Measurements from ENCODE around the gene FKBP6. TPM values are rescaled to one million over a fixed set of nuclear protein-coding genes. Genes with fewer than 3 reads are reported as not detected.

Gene FKBP6
- total RNA-seq, 1 experiment from 2014 or later: not detected

GRCh38 chr7:73312831-73313520 is 15.0 kb upstream of the FKBP6 start:
- Histone ChIP-seq H3K9ac (ENCODE audit: low read length) (no peak overlapping the region), H3F3A (ENCODE audit: low read length, unreplicated experiment) (no peaks in the 10 kb centered on the region), H3K9me3 (ENCODE audit: low read length) (no peaks in the 10 kb centered on the region), H3K27me3 (ENCODE audit: low read length) (no peaks in the 10 kb centered on the region), H3K4me2 (ENCODE audit: low read length) (no peak overlapping the region), H4K20me1 (ENCODE audit: low read length) (no peaks in the 10 kb centered on the region), H2AFZ (ENCODE audit: low read length) (no peak overlapping the region), H3K4me3 (ENCODE audit: low read length) (no peak overlapping the region), H3K4me1 (ENCODE audit: insufficient read depth, low read length) (peaks cover 4% of the 10 kb centered on the region; the same call in 1 of the 2 replicates), H3K36me3 (ENCODE audit: low read depth, low read length) (no peaks in the 10 kb centered on the region), H3K27ac (ENCODE audit: low read length) (no peak overlapping the region), H3K9me2 (replicated peaks; ENCODE audit: low read length) (no peaks in the 10 kb centered on the region), H3K79me2 (ENCODE audit: low read length) (peaks cover 13% of the 10 kb centered on the region)
- ChIA-PET CTCF (no interaction called here), POLR2A (ENCODE audit: unreplicated experiment) (no interaction called here)
- TF ChIP-seq EZH2phosphoT487 (IDR thresholded peaks at IDR 0.05; ENCODE audit: borderline replicate concordance, low read length) (no peak), CTCF (conservative IDR thresholded peaks at IDR 0.05; ENCODE audit: low read depth, low read length) (no peak), EZH2 (IDR thresholded peaks at IDR 0.05; ENCODE audit: low read length, unreplicated experiment) (no peak)
- ATAC-seq (no peak), DNase-seq (no peak)
- intact Hi-C loops (cut with micrococcal nuclease): no loop called here
- no TSS peak for BruUV-seq (replicated peaks)

- Histone ChIP-seq H2AFZ (ENCODE audit: low read length) (no peak overlapping the region), H4K20me1 (ENCODE audit: low read length) (no peaks in the 10 kb centered on the region), H3K27ac (ENCODE audit: low read length) (no peak overlapping the region), H3K4me1 (ENCODE audit: insufficient read depth, low read length) (0 out of 2 replicates have a peak, but pooled peaks cover 3% of the 10 kb centered on the region), H3K9me3 (ENCODE audit: low read length) (no peaks in the 10 kb centered on the region), H3K36me3 (ENCODE audit: low read depth, low read length) (no peaks in the 10 kb centered on the region), H3K4me2 (ENCODE audit: low read length) (no peak overlapping the region), H3K4me3 (ENCODE audit: low read length) (no peak overlapping the region), H3K9ac (ENCODE audit: low read length) (no peak overlapping the region), H3F3A (ENCODE audit: low read length, unreplicated experiment) (no peaks in the 10 kb centered on the region), H3K9me2 (replicated peaks; ENCODE audit: low read length) (no peaks in the 10 kb centered on the region), H3K27me3 (ENCODE audit: low read length) (no peaks in the 10 kb centered on the region), H3K79me2 (ENCODE audit: low read length) (0 out of 2 replicates have a peak, but pooled peaks cover 7% of the 10 kb centered on the region)
- ATAC-seq (no peak), DNase-seq (no peak)
- ChIA-PET CTCF (no interaction called here), POLR2A (ENCODE audit: unreplicated experiment) (no interaction called here)
- no TSS peak for BruUV-seq (replicated peaks)
- intact Hi-C loops (cut with micrococcal nuclease): no loop called here
- TF ChIP-seq EZH2 (IDR thresholded peaks at IDR 0.05; ENCODE audit: low read length, unreplicated experiment): no peak
- no peak for TF ChIP-seq EZH2phosphoT487 (IDR thresholded peaks at IDR 0.05; ENCODE audit: borderline replicate concordance, low read length)
- TF ChIP-seq CTCF (conservative IDR thresholded peaks at IDR 0.05; ENCODE audit: low read depth, low read length): no peak
Observed at GRCh38 chr7:73313521-73313906, 14.4 kb upstream of the FKBP6 start.

- Histone ChIP-seq H3K4me1 (ENCODE audit: insufficient read depth, low read length) (0 out of 2 replicates have a peak, but pooled peaks cover under 1% of the 10 kb centered on the region), H3K36me3 (ENCODE audit: low read depth, low read length) (no peaks in the 10 kb centered on the region), H3K9me3 (ENCODE audit: low read length) (no peaks in the 10 kb centered on the region), H3K4me3 (ENCODE audit: low read length) (no peak overlapping the region), H3K9ac (ENCODE audit: low read length) (no peak overlapping the region), H2AFZ (ENCODE audit: low read length) (no peak overlapping the region), H4K20me1 (ENCODE audit: low read length) (no peaks in the 10 kb centered on the region), H3K4me2 (ENCODE audit: low read length) (no peak overlapping the region), H3K27ac (ENCODE audit: low read length) (no peak overlapping the region), H3F3A (ENCODE audit: low read length, unreplicated experiment) (no peaks in the 10 kb centered on the region), H3K79me2 (ENCODE audit: low read length) (0 out of 2 replicates have a peak, but pooled peaks cover 2% of the 10 kb centered on the region), H3K9me2 (replicated peaks; ENCODE audit: low read length) (no peaks in the 10 kb centered on the region), H3K27me3 (ENCODE audit: low read length) (no peaks in the 10 kb centered on the region)
- BruUV-seq (replicated peaks): no TSS peak
- ChIA-PET POLR2A (ENCODE audit: unreplicated experiment) (no interaction called here), CTCF (no interaction called here)
- intact Hi-C loops (cut with micrococcal nuclease): no loop called here
- TF ChIP-seq EZH2phosphoT487 (IDR thresholded peaks at IDR 0.05; ENCODE audit: borderline replicate concordance, low read length): no peak
- TF ChIP-seq EZH2 (IDR thresholded peaks at IDR 0.05; ENCODE audit: low read length, unreplicated experiment): no peak
- TF ChIP-seq CTCF (conservative IDR thresholded peaks at IDR 0.05; ENCODE audit: low read depth, low read length): no peak
- DNase-seq (no peak), ATAC-seq (no peak)
Observed at GRCh38 chr7:73314271-73314670, 13.7 kb upstream of the FKBP6 start.
